Keratinocyte (primary cell): ENCODE measurements around the gene CD24. TPM values are rescaled to one million over a fixed set of nuclear protein-coding genes. Genes with fewer than 3 reads are reported as not detected.
A peak's percentile ranks its signal among the peaks of the same experiment; 100 is the strongest.

Experiments
- DNase-seq: peaks from one replicate; pipeline ENCODE4 v3.0.0-alpha.2; 2011; ENCODE audit warnings: low read depth, missing footprints, low spot score
- FAIRE-seq: peaks from 2 replicates; lab custom pipeline; 2011; peaks lifted over from hg19 to GRCh38; lab: Jason Lieb, UNC
- H2AFZ ChIP-seq: 2 replicates; pipeline ENCODE4 v1.6.0; 2012; ENCODE audit warnings: low read length, control low read depth, inconsistent platforms; ENCODE audit not compliant: control insufficient read depth
- H3K27ac ChIP-seq: 2 replicates; pipeline ENCODE4 v1.5.1; 2011; ENCODE audit warnings: low read length; ENCODE audit not compliant: control insufficient read depth, insufficient read depth
- H3K27me3 ChIP-seq: 3 replicates; pipeline ENCODE4 v1.6.0; 2011; ENCODE audit warnings: low read length; ENCODE audit not compliant: control insufficient read depth, insufficient read depth; ENCODE audit errors: extremely low read depth
- H3K36me3 ChIP-seq, 2 experiments: 2 replicates in 1 of 2; 3 replicates in 1 of 2; pipeline ENCODE4 v1.5.1; 2011; ENCODE audit warnings: low read length in 2 of 2, mild to moderate bottlenecking in 1 of 2; ENCODE audit not compliant: control insufficient read depth in 2 of 2, insufficient read depth in 2 of 2; ENCODE audit errors: extremely low read depth in 1 of 2
- H3K4me1 ChIP-seq: 3 replicates; pipeline ENCODE4 v1.5.1; 2011; ENCODE audit warnings: low read length; ENCODE audit not compliant: control insufficient read depth, insufficient read depth; ENCODE audit errors: extremely low read depth
- H3K4me2 ChIP-seq: 3 replicates; pipeline ENCODE4 v1.6.0; 2011; ENCODE audit warnings: low read depth, low read length; ENCODE audit not compliant: control insufficient read depth, insufficient read depth; ENCODE audit errors: extremely low read depth
- H3K4me3 ChIP-seq, 3 experiments: fragments of 200-600 bp in 1 of 3; sonication (generic) in 1 of 3; 2 replicates in 2 of 3; 3 replicates in 1 of 3; pipeline ENCODE4 v1.5.1; 2011 to 2016; ENCODE audit warnings: low read length in 3 of 3, mild to moderate bottlenecking in 3 of 3, control low read depth in 2 of 3, inconsistent platforms in 1 of 3, low read depth in 1 of 3, mixed read lengths in 1 of 3, mixed run types in 1 of 3, moderate library complexity in 1 of 3; ENCODE audit not compliant: control insufficient read depth in 2 of 3, insufficient read depth in 2 of 3; ENCODE audit errors: extremely low read depth in 1 of 3
- H3K79me2 ChIP-seq: 2 replicates; pipeline ENCODE4 v1.6.0; 2012; ENCODE audit warnings: low read length; ENCODE audit not compliant: control insufficient read depth, insufficient read depth
- H3K9ac ChIP-seq: 3 replicates; pipeline ENCODE4 v1.6.0; 2011; ENCODE audit warnings: low read length; ENCODE audit not compliant: control insufficient read depth, insufficient read depth; ENCODE audit errors: extremely low read depth
- H3K9me1 ChIP-seq: 3 replicates; pipeline ENCODE4 v1.6.0; 2011; ENCODE audit warnings: low read length; ENCODE audit not compliant: control insufficient read depth, insufficient read depth; ENCODE audit errors: extremely low read depth
- H3K9me3 ChIP-seq: 2 replicates; pipeline ENCODE4 v1.5.1; 2012; ENCODE audit warnings: low read depth, low read length; ENCODE audit not compliant: control insufficient read depth
- H4K20me1 ChIP-seq: 3 replicates; pipeline ENCODE4 v1.6.0; 2011; ENCODE audit warnings: low read length; ENCODE audit not compliant: control insufficient read depth, insufficient read depth; ENCODE audit errors: extremely low read depth
- CTCF ChIP-seq, 3 experiments: IDR thresholded peaks in 1 of 3; conservative IDR thresholded peaks in 1 of 3; optimal IDR thresholded peaks in 1 of 3; 2 replicates in 2 of 3; 3 replicates in 1 of 3; pipeline versions ENCODE3 to v1.5.1; 2011; ENCODE audit warnings: low read length in 3 of 3, mild to moderate bottlenecking in 3 of 3, moderate library complexity in 2 of 3, control low read depth in 1 of 3, inconsistent platforms in 1 of 3; ENCODE audit not compliant: insufficient read depth in 2 of 3; ENCODE audit errors: extremely low read depth in 1 of 3
- EZH2 ChIP-seq: IDR thresholded peaks from one replicate; pipeline ENCODE4 v1.6.1; 2012; ENCODE audit warnings: inconsistent platforms, mild to moderate bottlenecking, low read length, moderate library complexity
- dilution Hi-C: fragments of 300-500 bp; cut with MboI; formaldehyde crosslinking; loops from one replicate; pipeline ENCODE4 v1.7.0; 2020; ENCODE audit warnings: low sequenced_read_pairs; ENCODE audit not compliant: extremely low pct_ligation_motif_present
- polyA plus RNA-seq, 5 experiments: library from polyadenylated mRNA; depleted of rRNA in 3 of 5; stranded (reverse) in 3 of 5; stranded (forward) in 1 of 5; unstranded in 1 of 5; fragments of >200 nt; gene quantifications; 1 replicate in 1 of 5; 2 replicates in 3 of 5; 3 replicates in 1 of 5; pipeline versions ENCODE4 v1.2.1 to v1.2.3, GENCODE V29; 2011 to 2012; ENCODE audit warnings: missing spikeins in 2 of 5, low read depth in 1 of 5, low replicate concordance in 1 of 5

The CD24 gene
- polyA plus RNA-seq, 1 donor (not counting 4 experiments of a cell fraction or from before 2014, with no cell fraction given) = 681 TPM

- Histone ChIP-seq H2AFZ (no peak overlapping the region), H3K9me1 (no peaks in the 10 kb centered on the region), H3K4me2 (no peak overlapping the region), H3K4me1 (peaks cover 18% of the 10 kb centered on the region), H3K4me3 (no peak overlapping the region), H3K9ac (no peak overlapping the region), H4K20me1 (peaks cover 11% of the 10 kb centered on the region), H3K27ac (no peak overlapping the region), H3K36me3 (peaks cover 0 to 1% of the 10 kb centered on the region in 2 experiments), H3K9me3 (no peaks in the 10 kb centered on the region), H3K27me3 (no peaks in the 10 kb centered on the region), H3K79me2 (peaks cover 29% of the 10 kb centered on the region)
- dilution Hi-C loops = no loop called here
- DNase-seq (no peak), FAIRE-seq (no peak)
- TF ChIP-seq EZH2 = no peak
- TF ChIP-seq CTCF (optimal IDR thresholded peaks at IDR 0.05 in 1 of 3, IDR thresholded peaks at IDR 0.05 in 1 of 3, conservative IDR thresholded peaks at IDR 0.05 in 1 of 3; ENCODE audit: extremely low read depth in 1 of 3, insufficient read depth in 2 of 3, low read length in 3 of 3) = no peak
Measured at GRCh38 chr6:106976270-106976669, 1.7 kb upstream of the CD24 start.

GRCh38 chr6:106975738-106976064, 1.2 kb upstream of the CD24 start:
- Histone ChIP-seq H3K4me3 (peak overlapping the region in 2 of 3 experiments; percentile 65 to 86), H3K79me2 (peaks cover 29% of the 10 kb centered on the region), H3K9me3 (no peaks in the 10 kb centered on the region), H3K4me2 (peak overlapping the region; percentile 22), H3K36me3 (peaks cover 0 to 1% of the 10 kb centered on the region in 2 experiments), H3K9me1 (no peaks in the 10 kb centered on the region), H3K27ac (no peak overlapping the region), H3K9ac (no peak overlapping the region), H4K20me1 (peaks cover 11% of the 10 kb centered on the region), H2AFZ (peak overlapping the region; percentile 1), H3K4me1 (peaks cover 18% of the 10 kb centered on the region), H3K27me3 (no peaks in the 10 kb centered on the region)
- TF ChIP-seq CTCF (optimal IDR thresholded peaks at IDR 0.05 in 1 of 3, IDR thresholded peaks at IDR 0.05 in 1 of 3, conservative IDR thresholded peaks at IDR 0.05 in 1 of 3; ENCODE audit: extremely low read depth in 1 of 3, insufficient read depth in 2 of 3, low read length in 3 of 3) (no peak), EZH2 (no peak)
- dilution Hi-C loops = no loop called here
- no peak for DNase-seq
- FAIRE-seq = no peak
